ENCODE measurements around the gene GINS2. TPM values are rescaled to one million over a fixed set of nuclear protein-coding genes. Genes with fewer than 3 reads are reported as not detected.

The GINS2 gene
- total RNA-seq, 3 donors from 2014 or later (not counting 1 experiment from before 2014, with no cell fraction given): 0.73 to 2.6 (median 0.89) TPM

DNA sequence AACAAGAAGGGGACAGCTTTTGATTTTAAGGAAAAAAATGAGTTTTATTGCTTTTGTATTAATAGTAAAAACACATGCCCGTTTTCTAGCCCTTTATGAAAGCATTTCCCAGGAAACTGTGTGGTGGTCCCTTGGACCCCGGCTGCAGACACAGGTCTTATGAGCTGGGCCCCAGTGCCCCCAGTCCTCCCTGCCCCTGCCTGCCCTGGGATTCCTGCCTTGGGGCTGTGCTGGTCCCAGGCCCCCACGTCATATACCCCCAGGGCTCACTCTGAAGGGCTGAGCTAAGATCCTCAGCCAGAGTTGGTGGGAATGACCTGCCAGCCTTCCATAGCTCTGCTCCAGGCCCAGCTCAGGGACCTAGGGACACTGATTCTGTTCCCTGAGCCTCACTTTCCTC, 30.8 kb downstream of the GINS2 start:
- Mint-ChIP-seq H3K4me1 (peaks cover 5% of the 10 kb centered on the region in 2 donors), H3K27ac (no peak overlapping the region), H3K36me3 (no peaks in the 10 kb centered on the region), H3K27me3 (ENCODE audit: low read depth in 2 of 2) (no peaks in the 10 kb centered on the region), H3K4me3 (no peak overlapping the region), H3K9me3 (no peaks in the 10 kb centered on the region)
- TF ChIP-seq, protein P1, sequence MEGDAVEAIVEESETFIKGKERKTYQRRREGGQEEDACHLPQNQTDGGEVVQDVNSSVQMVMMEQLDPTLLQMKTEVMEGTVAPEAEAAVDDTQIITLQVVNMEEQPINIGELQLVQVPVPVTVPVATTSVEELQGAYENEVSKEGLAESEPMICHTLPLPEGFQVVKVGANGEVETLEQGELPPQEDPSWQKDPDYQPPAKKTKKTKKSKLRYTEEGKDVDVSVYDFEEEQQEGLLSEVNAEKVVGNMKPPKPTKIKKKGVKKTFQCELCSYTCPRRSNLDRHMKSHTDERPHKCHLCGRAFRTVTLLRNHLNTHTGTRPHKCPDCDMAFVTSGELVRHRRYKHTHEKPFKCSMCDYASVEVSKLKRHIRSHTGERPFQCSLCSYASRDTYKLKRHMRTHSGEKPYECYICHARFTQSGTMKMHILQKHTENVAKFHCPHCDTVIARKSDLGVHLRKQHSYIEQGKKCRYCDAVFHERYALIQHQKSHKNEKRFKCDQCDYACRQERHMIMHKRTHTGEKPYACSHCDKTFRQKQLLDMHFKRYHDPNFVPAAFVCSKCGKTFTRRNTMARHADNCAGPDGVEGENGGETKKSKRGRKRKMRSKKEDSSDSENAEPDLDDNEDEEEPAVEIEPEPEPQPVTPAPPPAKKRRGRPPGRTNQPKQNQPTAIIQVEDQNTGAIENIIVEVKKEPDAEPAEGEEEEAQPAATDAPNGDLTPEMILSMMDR (IDR thresholded peaks at IDR 0.05): no peak
- Histone ChIP-seq H3K27ac (ENCODE audit: low read length) (no peak overlapping the region), H3K4me1 (ENCODE audit: control insufficient read depth, insufficient read depth, low read length) (no peaks in the 10 kb centered on the region), H3K36me3 (ENCODE audit: control insufficient read depth, insufficient read depth, low read length) (peaks cover 82% of the 10 kb centered on the region), H3K4me3 (ENCODE audit: low read length) (no peak overlapping the region), H3K27me3 (ENCODE audit: control insufficient read depth, insufficient read depth, low read length) (no peaks in the 10 kb centered on the region), H3K9me3 (ENCODE audit: control insufficient read depth, insufficient read depth, low read length) (no peaks in the 10 kb centered on the region)
- 98% methylated on average over 3 of the region's 3 CpGs for WGBS (ENCODE audit: insufficient coverage)
- DNase-seq (no peak), ATAC-seq (no peak)
- intact Hi-C loops (cut with micrococcal nuclease): loop anchor here (10.0 kb wide), 1 partner anchor 57 kb away; no protein-coding TSS in a partner anchor

DNA sequence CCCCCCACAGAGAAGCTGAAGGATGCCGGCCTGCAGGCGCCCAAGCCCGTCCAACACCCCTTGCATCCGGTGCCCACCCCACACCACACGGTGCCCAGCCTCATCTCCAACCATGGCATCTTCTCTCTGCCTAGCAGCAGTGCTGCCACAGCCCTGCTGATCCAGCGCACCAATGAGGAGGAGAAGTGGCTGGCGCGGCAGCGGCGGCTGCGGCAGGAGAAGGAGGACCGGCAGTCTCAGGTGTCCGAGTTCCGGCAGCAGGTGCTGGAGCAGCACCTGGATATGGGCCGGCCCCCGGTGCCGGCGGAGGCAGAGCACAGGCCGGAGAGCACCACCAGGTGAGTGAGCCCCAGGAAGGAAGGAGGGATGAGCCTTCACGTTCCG, 31.5 kb downstream of the GINS2 start:
- H3K4me3 ChIP-seq (ENCODE audit: low read length): no peak overlapping the region
- TF ChIP-seq, protein P1 (IDR thresholded peaks at IDR 0.05): no peak
- ATAC-seq (no peak), DNase-seq (no peak)
- H3K4me1 ChIP-seq (ENCODE audit: control insufficient read depth, insufficient read depth, low read length): no peaks in the 10 kb centered on the region
- intact Hi-C loops (cut with micrococcal nuclease): loop anchor here (10.0 kb wide), 1 partner anchor 58 kb away; no protein-coding TSS in a partner anchor
- 96% methylated on average over 21 of the region's 21 CpGs for WGBS (ENCODE audit: insufficient coverage)
- no peaks in the 10 kb centered on the region for H3K27me3 ChIP-seq (ENCODE audit: control insufficient read depth, insufficient read depth, low read length)
- Mint-ChIP-seq H3K4me3 (no peak overlapping the region), H3K27me3 (ENCODE audit: low read depth in 2 of 2) (no peaks in the 10 kb centered on the region), H3K27ac (no peak overlapping the region), H3K9me3 (no peaks in the 10 kb centered on the region), H3K4me1 (peaks cover 5 to 11% of the 10 kb centered on the region in 2 donors), H3K36me3 (no peaks in the 10 kb centered on the region)
- H3K9me3 ChIP-seq (ENCODE audit: control insufficient read depth, insufficient read depth, low read length): no peaks in the 10 kb centered on the region
- H3K27ac ChIP-seq (ENCODE audit: low read length): no peak overlapping the region
- H3K36me3 ChIP-seq (ENCODE audit: control insufficient read depth, insufficient read depth, low read length): peaks cover 79% of the 10 kb centered on the region

DNA sequence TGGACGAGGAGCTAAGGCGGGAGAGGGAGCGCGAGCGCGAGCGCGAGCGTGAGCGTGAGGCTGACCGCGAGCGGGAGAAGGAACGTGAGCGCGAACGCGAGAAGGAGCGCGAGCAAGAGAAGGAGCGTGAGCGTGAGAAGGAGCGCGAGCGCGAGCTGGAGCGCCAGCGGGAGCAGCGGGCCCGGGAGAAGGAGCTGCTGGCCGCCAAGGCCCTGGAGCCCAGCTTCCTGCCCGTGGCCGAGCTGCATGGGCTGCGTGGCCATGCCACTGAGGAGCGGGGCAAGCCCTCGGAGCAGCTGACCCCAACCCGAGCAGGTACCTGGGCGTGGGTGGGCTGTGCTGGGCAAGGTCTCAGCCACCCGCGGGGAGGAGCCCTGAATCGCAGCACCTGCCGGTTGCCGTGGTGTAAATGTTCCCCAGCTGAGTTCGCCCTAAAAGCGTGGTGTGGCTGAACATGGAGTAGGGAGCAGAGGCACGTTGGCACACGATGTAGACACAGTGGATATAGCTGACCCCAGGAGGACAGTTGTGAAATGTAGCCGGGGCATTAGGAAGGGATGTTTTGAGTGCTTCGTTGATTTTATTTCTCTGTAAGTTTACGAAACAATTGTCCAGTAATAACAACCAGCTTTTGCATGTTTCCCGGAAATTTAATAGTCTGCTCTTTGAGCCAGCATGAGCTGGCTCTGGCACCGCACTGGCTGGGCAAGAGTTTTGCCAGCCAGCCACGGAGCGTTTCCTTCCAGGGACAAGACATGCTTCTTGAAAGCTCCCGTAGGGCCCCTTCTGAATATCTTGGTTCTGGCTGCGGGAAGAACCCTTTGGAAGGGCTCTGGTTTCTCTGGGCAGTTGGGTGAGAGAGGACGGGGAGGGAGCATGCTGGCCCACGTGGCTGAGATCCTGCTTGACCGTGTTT, 32.1 kb downstream of the GINS2 start:
- intact Hi-C loops (cut with micrococcal nuclease): loop anchor here (10.0 kb wide), 1 partner anchor 58 kb away; no protein-coding TSS in a partner anchor
- 95% methylated on average over 59 of the region's 59 CpGs for WGBS (ENCODE audit: insufficient coverage)

More for the DNA sequence above, 32.1 kb downstream of the GINS2 start:
- no peaks in the 10 kb centered on the region for H3K9me3 Mint-ChIP-seq
- Histone ChIP-seq H3K36me3 (ENCODE audit: control insufficient read depth, insufficient read depth, low read length) (peaks cover 72% of the 10 kb centered on the region), H3K4me1 (ENCODE audit: control insufficient read depth, insufficient read depth, low read length) (no peaks in the 10 kb centered on the region), H3K9me3 (ENCODE audit: control insufficient read depth, insufficient read depth, low read length) (no peaks in the 10 kb centered on the region), H3K27ac (ENCODE audit: low read length) (no peak overlapping the region), H3K27me3 (ENCODE audit: control insufficient read depth, insufficient read depth, low read length) (no peaks in the 10 kb centered on the region), H3K4me3 (ENCODE audit: low read length) (no peak overlapping the region)
- no peak overlapping the region for H3K4me3 Mint-ChIP-seq
- no peaks in the 10 kb centered on the region for H3K36me3 Mint-ChIP-seq
- DNase-seq: no peak
- peaks cover 5 to 16% of the 10 kb centered on the region in 2 donors for H3K4me1 Mint-ChIP-seq
- no peak overlapping the region for H3K27ac Mint-ChIP-seq
- TF ChIP-seq, protein P1 (IDR thresholded peaks at IDR 0.05): no peak
- H3K27me3 Mint-ChIP-seq (ENCODE audit: low read depth in 2 of 2): no peaks in the 10 kb centered on the region
- no peak for ATAC-seq

Measured in natural killer cell (primary cell).